Posterior vena cava (tissue), 2 donors: ENCODE data around the gene MALRD1. TPM values are rescaled to one million over a fixed set of nuclear protein-coding genes. Genes with fewer than 3 reads are reported as not detected.

Experiments
- DNase-seq: peaks from one replicate; pipeline ENCODE4 v3.0.0-alpha.2; 2020; ENCODE audit warnings: low spot score
- intact Hi-C, 2 donors: fragments of 100-400 bp; cut with DNase I; formaldehyde crosslinking; loops; one replicate each; pipeline versions ENCODE4 v1.14.1 to v1.14.2; 2022 to 2023
- total RNA-seq, 2 donors: library from RNA; stranded (reverse); fragmentation: NEBNext Ultra II Directional; extraction: Animal tissue kit (Norgen Biotek cat#: 25700); gene quantifications; one replicate each; pipeline ENCODE4 v1.2.1, GENCODE V29; 2021
- donor health status: DM: yes; HTN: yes; CAD: no.
- donor health status: DM: yes; HTN: yes; CAD: no.

The MALRD1 gene
- total RNA-seq, 2 donors from 2014 or later, result 0.62 to 3.4 TPM

- intact Hi-C loops, result no loop called here
- no peak for DNase-seq
These were observed 734.0 kb downstream of the MALRD1 start for GRCh38 chr10:19782430-19783089.

- no peak for DNase-seq
- intact Hi-C loops, result no loop called here
These were observed 735.1 kb downstream of the MALRD1 start for GRCh38 chr10:19783721-19784120.
